ENCODE measurements around the gene POLR1F. TPM values are rescaled to one million over a fixed set of nuclear protein-coding genes. Genes with fewer than 3 reads are reported as not detected.

Gene POLR1F
- total RNA-seq = 10 to 100 TPM; 15.9 TPM
- long read RNA-seq, donor 1, transcript TWISTNB-201 (4 exons, 3,942 nt) = major isoform, 9 of 10 reads
- long read RNA-seq, donor 1, partial matches to known transcripts = 0 of 10 reads
- long read RNA-seq, donor 1, other reads (novel, unspliced or antisense) = 1 of 10 reads
- long read RNA-seq, donor 2, transcript TWISTNB-201 (4 exons, 3,942 nt) = major isoform, 14 of 19 reads
- long read RNA-seq, donor 2, partial matches to known transcripts = 0 of 19 reads
- long read RNA-seq, donor 2, other reads (novel, unspliced or antisense) = 3 of 19 reads

DNA sequence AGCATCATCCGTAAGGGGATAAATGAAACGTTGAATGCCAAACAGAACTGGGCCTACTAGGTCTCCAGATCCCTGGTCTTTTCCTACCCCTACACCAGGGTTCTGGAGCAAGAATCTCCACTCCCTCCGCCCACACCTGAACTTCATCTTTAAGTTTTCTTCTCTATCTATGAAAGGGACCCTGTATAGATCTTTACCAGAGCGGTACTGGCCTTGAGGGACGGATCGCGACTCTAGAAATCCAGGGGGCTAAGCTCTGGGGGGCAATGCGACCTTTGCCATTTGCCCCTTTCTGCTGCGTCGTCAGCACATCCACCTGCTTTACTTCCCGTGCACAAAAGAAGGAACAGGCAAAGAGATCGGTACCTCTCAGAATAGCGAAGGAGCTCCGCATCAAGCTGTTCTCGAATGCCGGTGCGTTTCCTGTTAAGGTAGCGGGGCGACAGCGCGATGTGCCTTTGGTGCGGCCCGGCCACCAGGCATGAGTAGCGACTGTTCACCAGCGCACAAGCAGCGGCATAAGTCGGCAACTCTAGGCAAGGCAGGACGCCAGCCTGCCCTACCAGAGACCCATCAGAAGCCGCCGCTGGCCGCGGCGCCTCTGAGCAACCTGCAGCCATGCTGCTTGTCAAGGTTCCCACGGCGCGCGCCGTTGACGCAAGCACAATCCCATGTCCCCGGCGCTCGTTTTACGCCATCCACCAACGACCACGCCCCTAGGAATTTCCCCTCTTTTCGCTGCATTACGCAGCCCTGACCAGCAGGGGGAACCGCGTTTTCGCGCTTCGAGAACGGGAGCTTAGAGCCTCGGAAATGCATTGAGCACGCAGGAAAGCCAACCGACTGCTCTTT is at the start of gene POLR1F:
Gene POLR1F, minus strand, starts transcription at position 641 of the 852 bp plus-strand sequence. Its CDS starts 21 bp downstream, at position 620.
- intact Hi-C loops (cut with DNase I) = no loop called here
- DNase-seq (ENCODE audit: low spot score) = peak; percentile 99

- intact Hi-C loops (cut with DNase I) = loop anchor here (10.0 kb wide), 2 partner anchors 410 to 420 kb away; no protein-coding TSS in a partner anchor
- DNase-seq (ENCODE audit: low spot score) = no peak
Observed at GRCh38 chr7:19754521-19755116, 45.8 kb upstream of the POLR1F start.

GRCh38 chr7:19752020-19752419 is 43.2 kb upstream of the POLR1F start:
- intact Hi-C loops (cut with DNase I) = loop anchor here (10.0 kb wide), 2 partner anchors 413 to 423 kb away; no protein-coding TSS in a partner anchor
- DNase-seq (ENCODE audit: low spot score) = no peak

GRCh38 chr7:19749658-19750057 is 40.8 kb upstream of the POLR1F start:
- no peak for DNase-seq (ENCODE audit: low spot score)
- intact Hi-C loops (cut with DNase I) = loop anchor here (10.0 kb wide), 3 partner anchors 415 to 845 kb away; no protein-coding TSS in a partner anchor

DNA sequence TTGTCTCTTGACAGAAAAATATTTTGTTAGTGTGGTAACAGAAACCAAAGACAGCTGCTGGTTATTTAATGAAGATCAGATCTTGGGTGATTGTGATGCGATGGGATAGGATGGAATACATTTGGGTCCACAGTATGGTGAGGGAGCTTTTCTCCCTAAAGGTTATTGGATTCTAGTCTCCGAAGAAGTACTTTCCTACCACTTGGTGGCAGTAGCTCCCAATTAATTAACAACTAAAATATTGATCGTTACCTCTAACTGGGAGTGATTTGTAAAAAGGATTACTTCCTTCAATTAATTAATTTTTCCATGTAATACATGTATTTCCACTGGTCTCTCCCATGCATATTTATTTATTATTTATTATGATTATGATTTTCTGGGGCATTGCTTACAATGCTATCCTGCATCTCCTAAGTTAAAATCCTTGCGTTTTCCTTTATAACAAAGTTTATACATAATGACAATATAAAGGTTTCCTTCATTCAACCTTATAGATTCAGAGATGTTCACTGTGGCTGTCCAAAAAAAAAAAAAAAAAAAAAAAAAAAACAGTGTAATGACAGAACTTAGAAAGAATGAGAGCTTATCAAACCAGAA is 39.0 kb upstream of the POLR1F start:
- intact Hi-C loops (cut with DNase I) = loop anchor here in 1 of 2 donors (10.0 kb wide), 1 partner anchor 847 kb away; no protein-coding TSS in a partner anchor
- DNase-seq (ENCODE audit: low spot score) = no peak

- DNase-seq (ENCODE audit: low spot score) = no peak
- intact Hi-C loops (cut with DNase I) = loop anchor here in 1 of 2 donors (10.0 kb wide), 1 partner anchor 851 kb away; no protein-coding TSS in a partner anchor
Observed at GRCh38 chr7:19744075-19744474, 35.2 kb upstream of the POLR1F start.

- DNase-seq (ENCODE audit: low spot score) = no peak
- intact Hi-C loops (cut with DNase I) = no loop called here
Observed at GRCh38 chr7:19728716-19729115, 19.9 kb upstream of the POLR1F start.

DNA sequence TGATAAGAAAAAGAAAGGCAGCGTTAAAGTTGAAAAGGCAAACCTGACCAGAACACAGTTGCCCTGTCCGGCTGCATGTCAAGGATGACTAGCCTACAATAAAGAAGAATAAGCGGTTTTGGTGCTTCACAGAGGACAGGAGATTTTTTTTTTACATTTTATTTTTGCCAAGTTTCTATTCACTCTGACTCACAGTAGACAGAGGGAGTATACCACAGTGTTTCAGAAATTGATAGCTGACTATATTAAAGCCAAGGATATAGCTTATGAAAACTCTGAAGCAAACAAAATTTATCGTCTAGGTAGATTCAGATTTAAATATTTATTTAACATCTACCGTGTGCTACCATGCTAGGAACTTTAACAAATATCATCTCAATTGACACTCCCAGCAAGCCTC is 16.9 kb upstream of the POLR1F start:
- no peak for DNase-seq (ENCODE audit: low spot score)
- intact Hi-C loops (cut with DNase I) = no loop called here

GRCh38 chr7:19715499-19715898 is 6.7 kb upstream of the POLR1F start:
- intact Hi-C loops (cut with DNase I) = loop anchor here in 1 of 2 donors (10.0 kb wide), 1 partner anchor 879 kb away; no protein-coding TSS in a partner anchor
- DNase-seq (ENCODE audit: low spot score) = no peak

- intact Hi-C loops (cut with DNase I) = loop anchor here in 1 of 2 donors (10.0 kb wide), 1 partner anchor 881 kb away; no protein-coding TSS in a partner anchor
- no peak for DNase-seq (ENCODE audit: low spot score)
Observed at GRCh38 chr7:19713676-19714075, 4.8 kb upstream of the POLR1F start.

GRCh38 chr7:19709249-19709578 is 377 bp upstream of the POLR1F start:
- intact Hi-C loops (cut with DNase I) = no loop called here
- no peak for DNase-seq (ENCODE audit: low spot score)

- intact Hi-C loops (cut with DNase I) = no loop called here
Observed at GRCh38 chr7:19707240-19707639, 1.6 kb downstream of the POLR1F start.

DNA sequence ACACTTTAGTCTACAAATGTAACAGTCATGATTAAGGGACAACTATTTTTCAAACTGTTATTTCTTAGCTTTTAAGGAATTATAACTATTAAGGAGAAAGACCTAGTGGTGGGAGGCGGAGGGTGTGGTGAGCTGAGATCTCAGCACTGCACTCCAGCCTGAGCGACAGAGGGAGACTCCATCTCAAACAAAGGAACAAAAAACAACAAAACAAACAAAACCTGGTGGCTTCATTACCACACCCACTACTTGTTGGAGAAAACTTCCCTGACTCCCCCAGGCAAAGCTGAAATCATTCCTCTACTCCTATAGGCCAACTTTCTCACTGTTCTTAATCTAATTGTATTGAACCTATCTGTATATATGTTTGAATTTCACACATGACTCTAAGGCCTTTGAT is 3.2 kb downstream of the POLR1F start:
- intact Hi-C loops (cut with DNase I) = no loop called here
- DNase-seq (ENCODE audit: low spot score) = no peak

More at GRCh38 chr7:19707240-19707639, 1.6 kb downstream of the POLR1F start:
- no peak for DNase-seq (ENCODE audit: low spot score)

GRCh38 chr7:19701471-19701870 is 7.4 kb downstream of the POLR1F start:
- intact Hi-C loops (cut with DNase I) = loop anchor here in 1 of 2 donors (5.0 kb wide), 1 partner anchor 1841 kb away; the partner anchor contains the start of gene DNAH11
- DNase-seq (ENCODE audit: low spot score) = no peak

GRCh38 chr7:19700936-19701335 is 7.9 kb downstream of the POLR1F start:
- intact Hi-C loops (cut with DNase I) = loop anchor here in 1 of 2 donors (5.0 kb wide), 1 partner anchor 1841 kb away; the partner anchor contains the start of gene DNAH11
- no peak for DNase-seq (ENCODE audit: low spot score)

DNA sequence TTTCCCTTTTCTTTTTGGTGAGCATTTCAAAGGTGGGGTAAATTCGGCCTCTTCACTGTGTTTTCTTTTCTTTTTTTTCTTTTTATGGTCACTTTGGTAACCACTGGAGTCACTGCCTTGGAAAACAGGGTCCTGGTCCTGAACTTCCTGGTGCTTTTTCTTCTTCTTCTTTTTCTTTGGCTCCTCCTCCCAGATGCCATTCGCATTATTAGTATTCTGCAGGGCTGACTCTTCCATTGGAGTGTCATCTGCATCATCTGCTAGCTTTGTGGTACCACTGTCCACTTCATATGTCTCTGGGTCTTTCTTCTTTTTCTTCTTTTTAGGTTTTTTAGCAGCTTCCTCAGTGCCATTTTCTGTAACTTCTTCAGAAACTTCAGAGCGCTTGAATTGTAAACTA is 10.5 kb downstream of the POLR1F start:
- DNase-seq (ENCODE audit: low spot score) = no peak
- intact Hi-C loops (cut with DNase I) = no loop called here

DNA sequence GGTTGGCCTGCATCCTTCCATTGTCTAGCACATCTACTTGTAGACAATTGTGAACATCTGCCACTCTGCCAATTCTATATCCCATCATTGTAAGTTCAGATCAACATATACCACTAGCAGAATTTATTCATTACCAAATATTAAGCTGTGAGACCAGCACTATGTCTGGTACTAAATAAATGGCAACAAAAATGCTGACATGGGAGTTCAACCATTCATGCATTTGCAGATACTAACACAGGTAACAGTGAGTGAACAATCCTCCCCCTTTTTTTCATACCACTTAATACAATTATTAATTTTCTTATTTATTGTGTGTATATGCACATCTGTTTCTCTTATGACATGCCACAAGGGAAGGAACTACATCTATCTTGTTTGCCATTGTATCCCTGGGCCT is 11.9 kb downstream of the POLR1F start:
- DNase-seq (ENCODE audit: low spot score) = no peak
- intact Hi-C loops (cut with DNase I) = no loop called here

DNA sequence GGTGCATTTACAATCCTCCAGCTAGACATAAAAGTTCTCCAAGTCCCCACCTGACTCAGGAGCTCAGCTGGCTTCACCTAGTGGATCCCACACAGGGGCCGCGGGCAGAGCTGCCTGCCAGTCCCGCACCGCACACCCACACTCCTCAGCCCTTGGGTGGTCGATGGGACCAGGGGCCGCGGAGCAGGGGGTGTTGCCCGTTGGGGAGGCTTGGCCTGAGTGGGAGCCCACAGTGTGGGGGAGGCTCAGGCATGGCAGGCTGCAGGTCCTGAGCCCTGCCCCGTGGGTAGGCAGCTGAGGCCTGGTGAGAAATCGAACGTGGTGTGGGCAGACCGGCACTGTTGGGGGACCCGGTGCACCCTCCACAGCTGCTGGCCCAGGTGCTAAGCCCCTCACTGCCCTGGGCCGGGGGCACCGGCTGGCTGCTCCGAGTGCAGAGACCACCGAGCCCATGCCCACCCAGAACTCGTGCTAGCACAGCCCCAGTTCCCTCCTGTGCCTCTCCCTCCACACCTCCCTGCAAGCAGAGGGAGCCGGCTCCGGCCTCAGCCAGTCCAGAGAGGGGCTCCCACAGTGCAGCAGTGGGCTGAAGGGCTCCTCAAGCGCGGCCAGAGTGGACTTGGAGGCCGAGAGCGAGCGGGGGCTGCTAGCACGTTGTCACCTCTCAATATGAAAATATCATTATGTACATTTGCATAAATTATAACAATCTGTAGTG is 16.6 kb downstream of the POLR1F start:
- no peak for DNase-seq (ENCODE audit: low spot score)
- intact Hi-C loops (cut with DNase I) = loop anchor here in 1 of 2 donors (5.0 kb wide), 1 partner anchor 1120 kb away; no protein-coding TSS in a partner anchor

All from posterior vena cava (tissue), 2 donors.